Measurements from ENCODE around the gene SLC43A3.
A peak's percentile ranks its signal among the peaks of the same experiment; 100 is the strongest.

The SLC43A3 gene

GRCh38 chr11:57426929-57427726 lies at the start of gene SLC43A3:
Gene SLC43A3, minus strand, starts transcription at chr11:57427121. Its CDS starts 949 bp downstream, at chr11:57426172.
- peak within 1 kb of the TSS; percentile 90 for H3K27ac ChIP-seq
- no peak for DNase-seq (ENCODE audit: low read depth, low spot score)

DNA sequence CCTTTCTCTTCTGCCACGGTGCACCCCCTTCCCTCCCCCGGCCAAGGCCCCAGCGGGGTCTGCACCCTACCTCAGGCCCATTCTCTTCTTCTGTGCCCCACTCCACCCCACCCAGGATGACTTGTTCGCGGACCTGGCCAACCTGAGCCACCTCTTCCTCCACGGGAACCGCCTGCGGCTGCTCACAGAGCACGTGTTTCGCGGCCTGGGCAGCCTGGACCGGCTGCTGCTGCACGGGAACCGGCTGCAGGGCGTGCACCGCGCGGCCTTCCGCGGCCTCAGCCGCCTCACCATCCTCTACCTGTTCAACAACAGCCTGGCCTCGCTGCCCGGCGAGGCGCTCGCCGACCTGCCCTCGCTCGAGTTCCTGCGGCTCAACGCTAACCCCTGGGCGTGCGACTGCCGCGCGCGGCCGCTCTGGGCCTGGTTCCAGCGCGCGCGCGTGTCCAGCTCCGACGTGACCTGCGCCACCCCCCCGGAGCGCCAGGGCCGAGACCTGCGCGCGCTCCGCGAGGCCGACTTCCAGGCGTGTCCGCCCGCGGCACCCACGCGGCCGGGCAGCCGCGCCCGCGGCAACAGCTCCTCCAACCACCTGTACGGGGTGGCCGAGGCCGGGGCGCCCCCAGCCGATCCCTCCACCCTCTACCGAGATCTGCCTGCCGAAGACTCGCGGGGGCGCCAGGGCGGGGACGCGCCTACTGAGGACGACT lies 49.3 kb upstream of the SLC43A3 start:
- no peak overlapping the region for H3K27ac ChIP-seq
- no peak for DNase-seq (ENCODE audit: low read depth, low spot score)

GRCh38 chr11:57475671-57476046 lies 48.7 kb upstream of the SLC43A3 start:
- no peak for DNase-seq (ENCODE audit: low read depth, low spot score)
- H3K27ac ChIP-seq = no peak overlapping the region

DNA sequence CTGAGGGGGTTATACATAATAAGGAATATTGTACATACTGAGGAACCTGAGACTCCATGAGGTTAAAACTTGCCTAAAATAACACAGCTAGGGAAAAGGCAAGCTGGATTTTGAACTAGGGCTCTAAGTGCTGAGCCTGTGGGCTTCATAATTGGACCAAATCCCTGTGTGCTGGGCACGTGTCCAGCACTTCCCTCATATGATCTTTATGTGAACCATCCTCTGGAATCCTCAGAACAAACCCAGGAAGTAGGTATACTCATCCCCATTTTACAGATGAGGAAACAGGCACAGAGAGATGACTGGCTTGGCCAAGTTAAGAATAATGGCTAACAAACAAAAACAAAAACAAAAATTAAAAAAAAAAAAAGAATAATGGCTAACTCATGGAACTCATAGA lies 48.3 kb upstream of the SLC43A3 start:
- no peak overlapping the region for H3K27ac ChIP-seq
- DNase-seq (ENCODE audit: low read depth, low spot score) = no peak

- DNase-seq (ENCODE audit: low read depth, low spot score) = no peak
These were observed 47.8 kb upstream of the SLC43A3 start for GRCh38 chr11:57474803-57475115.

GRCh38 chr11:57474017-57474802 lies 47.3 kb upstream of the SLC43A3 start:
- no peak for DNase-seq (ENCODE audit: low read depth, low spot score)
- no peak overlapping the region for H3K27ac ChIP-seq

More at GRCh38 chr11:57474803-57475115, 47.8 kb upstream of the SLC43A3 start:
- no peak overlapping the region for H3K27ac ChIP-seq

GRCh38 chr11:57473285-57473841 lies 46.4 kb upstream of the SLC43A3 start:
- DNase-seq (ENCODE audit: low read depth, low spot score) = no peak
- no peak overlapping the region for H3K27ac ChIP-seq

- no peak overlapping the region for H3K27ac ChIP-seq
- DNase-seq (ENCODE audit: low read depth, low spot score) = no peak
These were observed 44.6 kb upstream of the SLC43A3 start for GRCh38 chr11:57471496-57471895.

DNA sequence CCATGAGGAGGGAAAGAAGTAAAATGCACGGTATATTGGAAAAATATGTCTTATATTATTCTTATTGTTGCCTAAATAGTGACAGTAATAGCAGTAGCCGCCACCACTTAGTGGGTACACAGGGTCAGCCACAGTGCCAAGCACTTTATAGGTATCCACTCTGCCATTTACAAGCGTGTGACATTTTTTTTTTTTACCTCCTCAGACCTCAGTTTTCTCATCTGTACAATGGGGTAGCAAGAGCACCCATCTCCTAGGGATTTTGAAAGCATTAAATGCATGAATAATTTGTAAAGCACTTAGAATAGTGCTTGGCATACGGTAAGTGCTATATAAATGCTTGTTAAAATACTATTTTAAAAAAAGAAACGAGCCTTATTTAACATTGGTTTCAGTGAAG lies 42.3 kb upstream of the SLC43A3 start:
- no peak for DNase-seq (ENCODE audit: low read depth, low spot score)
- no peak overlapping the region for H3K27ac ChIP-seq

GRCh38 chr11:57468276-57468675 lies 41.4 kb upstream of the SLC43A3 start:
- DNase-seq (ENCODE audit: low read depth, low spot score) = no peak
- no peak overlapping the region for H3K27ac ChIP-seq

DNA sequence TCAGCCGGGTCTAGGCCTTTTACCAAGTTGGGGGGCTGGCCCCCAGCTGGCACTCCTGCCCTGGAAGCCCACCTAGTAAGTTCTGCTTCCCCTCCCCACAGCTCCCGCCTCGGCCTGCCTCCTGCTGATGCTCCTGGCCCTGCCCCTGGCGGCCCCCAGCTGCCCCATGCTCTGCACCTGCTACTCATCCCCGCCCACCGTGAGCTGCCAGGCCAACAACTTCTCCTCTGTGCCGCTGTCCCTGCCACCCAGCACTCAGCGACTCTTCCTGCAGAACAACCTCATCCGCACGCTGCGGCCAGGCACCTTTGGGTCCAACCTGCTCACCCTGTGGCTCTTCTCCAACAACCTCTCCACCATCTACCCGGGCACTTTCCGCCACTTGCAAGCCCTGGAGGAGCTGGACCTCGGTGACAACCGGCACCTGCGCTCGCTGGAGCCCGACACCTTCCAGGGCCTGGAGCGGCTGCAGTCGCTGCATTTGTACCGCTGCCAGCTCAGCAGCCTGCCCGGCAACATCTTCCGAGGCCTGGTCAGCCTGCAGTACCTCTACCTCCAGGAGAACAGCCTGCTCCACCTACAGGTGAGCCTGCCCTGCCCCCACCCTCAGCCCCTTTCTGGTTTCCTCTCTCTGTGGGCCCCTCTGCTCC lies 40.7 kb upstream of the SLC43A3 start:
- DNase-seq (ENCODE audit: low read depth, low spot score) = no peak
- H3K27ac ChIP-seq = no peak overlapping the region

DNA sequence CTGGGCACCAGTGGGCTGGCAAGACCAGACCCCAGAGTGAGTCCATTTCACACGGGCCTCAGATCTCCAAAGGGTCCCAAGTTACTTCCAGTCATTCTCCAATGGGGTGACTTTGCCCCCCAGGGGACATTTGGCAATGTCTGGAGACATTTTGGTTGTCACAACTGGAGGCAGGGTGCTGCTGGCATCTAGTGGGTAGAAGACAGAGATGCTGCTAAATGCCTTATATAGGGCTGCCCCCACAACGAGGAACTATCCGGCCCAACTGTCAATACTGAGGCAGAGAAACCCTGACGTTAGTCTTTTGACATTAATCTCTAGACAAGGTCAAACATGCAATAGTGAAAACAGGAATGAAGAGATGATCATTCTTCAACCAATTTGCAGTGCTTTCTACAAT lies 39.8 kb upstream of the SLC43A3 start:
- no peak overlapping the region for H3K27ac ChIP-seq
- no peak for DNase-seq (ENCODE audit: low read depth, low spot score)

DNA sequence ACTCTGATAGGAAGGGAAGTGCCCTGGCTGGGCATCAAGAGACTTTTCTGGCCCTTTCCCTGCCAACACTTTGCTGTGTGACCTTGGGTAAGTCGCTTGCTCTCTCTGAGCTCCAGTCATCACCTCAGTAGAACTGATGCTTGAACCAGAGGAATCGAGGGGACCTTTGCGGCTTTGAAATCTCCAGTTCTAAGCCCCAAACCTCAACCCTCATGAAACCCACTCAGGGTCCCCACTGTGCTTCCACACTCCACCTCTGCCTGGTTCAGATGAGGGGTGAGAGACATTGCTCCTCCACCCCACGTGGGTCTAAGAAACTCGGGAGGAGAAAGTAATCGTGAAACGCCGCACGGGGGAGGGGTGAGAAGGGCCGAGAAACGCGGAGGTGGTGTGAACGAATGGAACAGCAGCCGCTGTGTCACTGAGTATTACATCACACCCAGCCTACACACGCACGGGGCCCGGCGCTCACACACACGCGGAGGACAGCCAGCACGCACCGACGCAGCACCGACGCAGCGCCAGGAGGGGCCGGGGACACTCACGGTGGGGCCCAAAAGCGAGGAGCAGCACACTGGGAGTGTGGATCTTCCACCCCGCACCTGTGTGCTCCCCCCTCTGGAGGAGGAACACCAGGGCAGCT lies 37.7 kb upstream of the SLC43A3 start:
- no peak for DNase-seq (ENCODE audit: low read depth, low spot score)
- H3K27ac ChIP-seq = no peak overlapping the region

DNA sequence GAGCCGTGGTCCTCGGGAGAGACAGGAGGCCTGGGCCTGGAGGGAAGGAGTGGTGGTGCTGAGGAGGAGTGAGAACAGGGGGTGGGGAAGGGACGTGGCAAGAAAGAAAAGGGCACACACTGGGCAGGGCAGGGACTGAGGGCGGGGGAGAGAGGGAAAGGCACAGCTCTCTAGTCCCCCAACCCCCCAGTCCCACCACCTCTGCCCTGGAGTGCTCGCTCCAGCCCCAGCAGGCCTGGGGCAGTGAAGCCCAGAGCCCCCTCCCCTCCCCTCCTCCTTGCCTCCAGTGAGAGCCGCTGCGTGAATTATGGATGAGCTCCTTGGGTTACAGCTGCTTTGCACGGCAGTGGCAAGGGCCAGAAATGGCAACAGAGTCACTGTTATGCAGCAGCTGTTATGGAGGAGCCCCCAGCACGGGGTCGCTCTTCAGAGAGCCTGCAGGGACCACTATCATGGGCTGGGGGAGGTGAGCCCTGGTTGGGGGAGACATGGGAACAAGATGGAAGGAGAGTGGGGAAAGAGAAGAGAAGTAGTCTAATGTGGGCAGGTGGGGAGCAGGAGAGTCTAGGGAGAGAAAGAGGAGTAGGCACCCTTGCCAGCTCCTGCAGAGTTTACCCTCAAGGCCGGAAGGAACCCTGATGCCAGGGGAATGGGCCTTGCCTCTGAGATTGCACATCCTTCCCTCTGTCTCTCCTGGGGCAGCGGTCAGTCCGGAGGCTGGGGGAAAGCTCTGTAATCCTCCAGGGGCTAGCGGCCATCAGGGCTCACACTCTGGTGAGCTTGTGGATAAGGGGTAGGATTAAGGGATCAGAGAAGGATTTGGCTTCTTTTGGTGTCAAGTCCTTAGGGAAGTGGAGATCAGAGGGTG lies 37.0 kb upstream of the SLC43A3 start:
- H3K27ac ChIP-seq = no peak overlapping the region
- DNase-seq (ENCODE audit: low read depth, low spot score) = no peak

DNA sequence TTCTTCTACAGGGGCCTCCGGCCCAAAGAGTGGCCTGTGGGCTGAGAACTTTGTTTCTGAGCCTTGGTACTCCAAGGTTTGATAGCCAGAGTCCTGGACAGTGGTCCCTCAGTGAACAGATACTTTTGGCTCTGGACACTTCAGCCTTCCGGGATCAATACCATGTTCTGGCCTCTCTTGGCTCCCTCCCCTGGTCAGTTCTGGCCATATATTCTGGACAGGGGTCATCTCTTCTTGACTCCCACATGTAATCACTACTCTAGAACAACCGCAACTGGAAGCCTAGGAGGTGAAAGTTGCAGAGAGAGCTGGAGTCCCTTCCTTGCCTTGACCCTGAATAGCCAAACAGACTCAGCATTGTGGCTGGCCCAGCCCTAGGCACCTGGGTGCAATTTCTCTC lies 35.7 kb upstream of the SLC43A3 start:
- DNase-seq (ENCODE audit: low read depth, low spot score) = no peak
- H3K27ac ChIP-seq = no peak overlapping the region

- DNase-seq (ENCODE audit: low read depth, low spot score) = no peak
- H3K27ac ChIP-seq = no peak overlapping the region
These were observed 35.0 kb upstream of the SLC43A3 start for GRCh38 chr11:57461841-57462489.

DNA sequence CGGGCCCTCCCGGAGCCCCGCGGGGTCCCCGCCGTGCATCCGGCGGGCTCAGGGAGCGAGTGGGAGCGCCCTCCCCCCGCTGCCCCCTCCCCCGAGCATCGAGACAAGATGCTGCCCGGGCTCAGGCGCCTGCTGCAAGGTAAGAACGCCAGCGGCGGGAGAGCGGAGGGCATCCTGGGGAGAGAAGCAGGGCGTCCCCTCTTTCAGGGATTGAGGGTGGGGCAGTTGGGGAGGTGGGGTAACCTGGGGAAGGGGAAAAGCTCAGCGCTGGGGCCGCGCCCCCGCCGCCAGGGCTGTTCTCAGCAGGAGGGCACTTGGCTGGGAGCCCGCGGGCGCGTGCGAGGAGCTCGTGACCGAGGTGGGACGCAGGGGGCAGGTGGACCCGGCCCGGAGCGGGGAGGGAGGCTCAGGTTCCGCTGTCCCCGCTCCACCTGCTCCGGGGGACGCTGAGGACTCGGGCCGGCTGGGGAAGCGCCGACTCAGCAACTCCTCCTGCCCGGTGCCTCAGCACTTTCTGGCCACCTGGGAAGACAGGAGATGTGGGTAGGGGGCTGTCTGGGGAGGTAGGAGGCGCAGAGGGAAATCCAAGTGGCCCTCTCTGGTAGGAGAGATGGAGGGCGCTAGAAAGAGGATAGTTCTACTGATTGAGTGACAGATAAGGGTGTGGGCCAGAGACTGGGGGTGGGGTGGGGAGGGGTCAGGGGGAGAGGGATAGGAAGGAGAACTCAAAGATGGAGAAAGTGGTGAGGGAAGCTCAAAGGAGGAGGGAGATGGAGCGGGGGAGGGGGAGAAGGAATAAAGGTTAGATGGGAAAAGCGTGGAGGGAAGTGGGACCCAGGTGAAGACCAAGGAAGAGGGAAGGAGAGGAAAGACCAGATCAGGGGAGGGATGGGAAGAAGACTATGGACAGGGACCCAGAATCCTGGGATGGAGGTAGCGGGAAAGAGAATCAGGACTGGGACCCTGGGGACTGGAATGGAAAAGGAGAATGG lies 34.1 kb upstream of the SLC43A3 start:
- DNase-seq (ENCODE audit: low read depth, low spot score) = no peak

More for the DNA sequence above, 34.1 kb upstream of the SLC43A3 start:
- H3K27ac ChIP-seq = no peak overlapping the region
